GM10266 (cell line): ENCODE measurements around the gene SF1.

Source experiments
- DNase-seq: peaks from one replicate; pipeline ENCODE4 v3.0.0; 2012; ENCODE audit errors: extremely low spot score
- CTCF ChIP-seq: IDR thresholded peaks from 2 replicates; pipeline ENCODE4 v1.5.1; 2012; ENCODE audit warnings: mild to moderate bottlenecking, low read depth; ENCODE audit not compliant: control insufficient read depth, insufficient read depth; ENCODE audit errors: missing control alignments

SF1 gene

GRCh38 chr11:64800303-64801157 lies 22.2 kb upstream of the SF1 start:
- no peak for DNase-seq
- no peak for TF ChIP-seq CTCF

GRCh38 chr11:64799623-64800302 lies 21.4 kb upstream of the SF1 start:
- no peak for DNase-seq
- TF ChIP-seq CTCF = no peak

- DNase-seq = no peak
- no peak for TF ChIP-seq CTCF
These were observed 20.9 kb upstream of the SF1 start for GRCh38 chr11:64799256-64799622.

- no peak for DNase-seq
- TF ChIP-seq CTCF = no peak
These were observed 18.6 kb upstream of the SF1 start for GRCh38 chr11:64796757-64797541.

GRCh38 chr11:64796047-64796756 lies 17.9 kb upstream of the SF1 start:
- TF ChIP-seq CTCF = no peak
- no peak for DNase-seq

- no peak for DNase-seq
- TF ChIP-seq CTCF = no peak
These were observed 16.2 kb upstream of the SF1 start for GRCh38 chr11:64794526-64794925.
